ENCODE results near the gene SPIRE2. TPM values are rescaled to one million over a fixed set of nuclear protein-coding genes. Genes with fewer than 3 reads are reported as not detected.
"Not testable (repeated sequence)": the region's sequence is repeated elsewhere in the genome, so short reads cannot be mapped to it uniquely, and the experiment has no call there.

SPIRE2 gene
- total RNA-seq, 4 donors from 2014 or later, result 0.27 to 3.6 (median 2.0) TPM

GRCh38 chr16:89808475-89808874 is 19.8 kb upstream of the SPIRE2 start:
- no peaks in the 10 kb centered on the region for H3K36me3 ChIP-seq
- H3K4me1 ChIP-seq, result no peaks in the 10 kb centered on the region
- TF ChIP-seq CTCF (IDR thresholded peaks at IDR 0.05), result no peak
- TF ChIP-seq EP300 (IDR thresholded peaks at IDR 0.05), result no peak
- no peak for TF ChIP-seq POLR2AphosphoS5 (IDR thresholded peaks at IDR 0.05)
- TF ChIP-seq POLR2A (IDR thresholded peaks at IDR 0.05), result no peak
- no peak for ATAC-seq
- H3K27ac ChIP-seq, result no peak overlapping the region
- no peaks in the 10 kb centered on the region for H3K27me3 ChIP-seq
- no peaks in the 10 kb centered on the region for H3K9me3 ChIP-seq
- 89 to 100% methylated on average over 3 to 4 of the region's 4 CpGs for WGBS, 2 donors (ENCODE audit: low coverage in 1 of 2)
- H3K4me3 ChIP-seq, result no peak overlapping the region

GRCh38 chr16:89811321-89811720 is 17.0 kb upstream of the SPIRE2 start:
- H3K27ac ChIP-seq, result no peak overlapping the region
- peaks cover 0 to 9% (median 6%) of the 10 kb centered on the region in 3 donors for H3K4me1 ChIP-seq
- TF ChIP-seq EP300 (IDR thresholded peaks at IDR 0.05) (no peak), POLR2AphosphoS5 (IDR thresholded peaks at IDR 0.05) (no peak), CTCF (IDR thresholded peaks at IDR 0.05) (no peak), POLR2A (IDR thresholded peaks at IDR 0.05) (no peak)
- H3K36me3 ChIP-seq, result no peaks in the 10 kb centered on the region
- no peaks in the 10 kb centered on the region for H3K9me3 ChIP-seq
- 60 to 91% methylated on average over 1 to 2 of the region's 2 CpGs for whole genome bisulfite sequencing, 2 donors (ENCODE audit: low coverage in 1 of 2)
- ATAC-seq, result no peak
- H3K4me3 ChIP-seq, result no peak overlapping the region
- peaks cover 18% of the 10 kb centered on the region for H3K27me3 ChIP-seq

GRCh38 chr16:89815639-89816348 is 12.5 kb upstream of the SPIRE2 start:
- ATAC-seq, result peak; percentile 2
- Histone ChIP-seq H3K4me1 (peaks cover 0 to 19% (median 9%) of the 10 kb centered on the region in 3 donors), H3K4me3 (peak overlapping the region; percentile 55 to 56), H3K27me3 (peaks cover 18% of the 10 kb centered on the region), H3K36me3 (no peaks in the 10 kb centered on the region), H3K27ac (peak overlapping the region in 1 of 4 donors; percentile 95), H3K9me3 (no peaks in the 10 kb centered on the region)
- no peak for TF ChIP-seq POLR2A (IDR thresholded peaks at IDR 0.05)
- TF ChIP-seq CTCF (IDR thresholded peaks at IDR 0.05), result no peak
- WGBS, 2 donors (ENCODE audit: low coverage in 1 of 2), result 27% methylated on average over 12 of the region's 65 CpGs; no CpG with 5 or more reads in 1 of the 2 donors

- Histone ChIP-seq H3K27me3 (peaks cover 18% of the 10 kb centered on the region), H3K4me1 (peaks cover 0 to 19% (median 9%) of the 10 kb centered on the region in 3 donors)
- H3K9me3 ChIP-seq, H3K27ac ChIP-seq, ATAC-seq, H3K36me3 ChIP-seq, H3K4me3 ChIP-seq: not testable (repeated sequence)
- 89 to 95% methylated on average over 6 to 12 of the region's 14 CpGs for WGBS, 2 donors (ENCODE audit: low coverage in 1 of 2)
Measured at GRCh38 chr16:89818851-89819403, 9.3 kb upstream of the SPIRE2 start.

GRCh38 chr16:89819448-89819847 is 8.8 kb upstream of the SPIRE2 start:
- H3K36me3 ChIP-seq, H3K27ac ChIP-seq, H3K9me3 ChIP-seq, ATAC-seq, H3K4me3 ChIP-seq: not testable (repeated sequence)
- H3K4me1 ChIP-seq, result peaks cover 0 to 19% (median 9%) of the 10 kb centered on the region in 3 donors
- peaks cover 18% of the 10 kb centered on the region for H3K27me3 ChIP-seq
- 95 to 100% methylated on average over 3 of the region's 8 CpGs for WGBS, 2 donors (ENCODE audit: low coverage in 1 of 2)

Data from gastroesophageal sphincter (tissue), 4 donors.